ENCODE data around the gene OSBPL1A.

The OSBPL1A gene

DNA sequence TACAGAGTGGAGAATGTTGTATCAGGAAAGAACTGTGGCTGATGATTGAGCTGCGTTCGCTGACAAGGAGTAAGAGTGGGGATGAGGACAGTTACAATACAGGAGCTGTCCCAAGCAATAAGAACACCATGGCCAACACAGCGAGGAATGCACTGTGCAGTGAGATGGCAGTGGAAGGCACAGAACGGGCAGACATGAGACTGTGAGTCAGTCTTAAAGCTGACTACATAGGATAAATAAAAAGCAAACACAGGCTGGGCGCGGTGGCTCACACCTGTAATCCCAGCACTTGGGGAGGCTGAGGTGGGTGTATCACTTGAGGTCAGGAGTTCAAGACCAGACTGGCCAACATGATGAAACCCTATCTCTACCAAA lies 169.0 kb downstream of the OSBPL1A start:
- H3K27ac ChIP-seq: no peak overlapping the region
- TF ChIP-seq, protein P1, sequence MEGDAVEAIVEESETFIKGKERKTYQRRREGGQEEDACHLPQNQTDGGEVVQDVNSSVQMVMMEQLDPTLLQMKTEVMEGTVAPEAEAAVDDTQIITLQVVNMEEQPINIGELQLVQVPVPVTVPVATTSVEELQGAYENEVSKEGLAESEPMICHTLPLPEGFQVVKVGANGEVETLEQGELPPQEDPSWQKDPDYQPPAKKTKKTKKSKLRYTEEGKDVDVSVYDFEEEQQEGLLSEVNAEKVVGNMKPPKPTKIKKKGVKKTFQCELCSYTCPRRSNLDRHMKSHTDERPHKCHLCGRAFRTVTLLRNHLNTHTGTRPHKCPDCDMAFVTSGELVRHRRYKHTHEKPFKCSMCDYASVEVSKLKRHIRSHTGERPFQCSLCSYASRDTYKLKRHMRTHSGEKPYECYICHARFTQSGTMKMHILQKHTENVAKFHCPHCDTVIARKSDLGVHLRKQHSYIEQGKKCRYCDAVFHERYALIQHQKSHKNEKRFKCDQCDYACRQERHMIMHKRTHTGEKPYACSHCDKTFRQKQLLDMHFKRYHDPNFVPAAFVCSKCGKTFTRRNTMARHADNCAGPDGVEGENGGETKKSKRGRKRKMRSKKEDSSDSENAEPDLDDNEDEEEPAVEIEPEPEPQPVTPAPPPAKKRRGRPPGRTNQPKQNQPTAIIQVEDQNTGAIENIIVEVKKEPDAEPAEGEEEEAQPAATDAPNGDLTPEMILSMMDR (conservative IDR thresholded peaks at IDR 0.05): no peak

DNA sequence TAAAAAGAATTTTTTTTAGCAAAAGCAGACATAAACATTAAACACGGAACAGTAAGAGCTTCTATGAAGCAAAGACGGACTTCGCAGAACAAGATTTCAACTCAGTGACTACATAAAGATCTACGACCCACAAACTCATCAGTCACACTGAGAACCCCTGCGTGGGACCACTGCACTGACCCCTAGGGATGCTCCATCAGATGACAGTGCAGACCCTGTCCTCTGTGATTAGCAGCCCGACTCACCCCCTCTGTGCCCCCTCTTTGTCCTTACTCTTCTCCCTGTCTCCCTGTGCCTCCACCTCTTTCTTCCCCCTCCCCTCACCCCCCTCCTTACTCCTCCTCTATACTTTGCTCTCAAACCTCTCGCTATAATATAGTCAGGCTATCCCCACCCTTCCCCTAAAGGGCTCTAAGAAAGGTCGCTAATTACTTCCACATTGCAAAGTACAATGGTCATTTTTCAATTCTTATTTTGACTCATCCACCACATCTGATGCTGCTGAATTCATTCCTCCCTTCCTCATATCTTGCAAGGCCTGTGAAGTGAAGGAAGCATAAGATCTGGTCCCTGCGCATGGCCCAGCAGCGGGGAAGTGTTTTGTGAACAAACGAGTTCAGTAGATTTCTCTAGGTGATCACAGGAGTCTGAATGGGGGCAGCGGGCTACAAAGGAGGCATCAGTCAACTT lies 169.5 kb downstream of the OSBPL1A start:
- no peak overlapping the region for H3K27ac ChIP-seq
- TF ChIP-seq, protein P1 (conservative IDR thresholded peaks at IDR 0.05): no peak

DNA sequence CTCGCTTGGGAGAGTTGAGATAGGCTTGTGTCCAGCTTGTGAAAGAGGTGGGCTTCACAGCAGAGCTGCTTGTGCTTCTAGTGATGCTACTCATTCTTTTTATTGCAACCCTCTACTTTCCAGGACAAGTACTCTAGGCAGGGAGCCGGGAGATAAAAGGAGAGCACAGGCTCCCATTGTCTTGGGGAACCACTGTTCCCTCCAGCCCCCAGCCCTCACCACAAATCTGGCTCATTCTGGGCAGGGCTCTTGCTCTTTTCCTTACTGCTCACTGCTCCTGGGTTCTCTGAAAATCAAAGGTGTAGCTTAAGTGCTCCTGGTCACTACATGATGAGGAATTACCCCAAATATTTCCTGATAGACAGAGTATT lies 177.3 kb downstream of the OSBPL1A start:
- TF ChIP-seq, protein P1 (conservative IDR thresholded peaks at IDR 0.05): no peak
- no peak overlapping the region for H3K27ac ChIP-seq

DNA sequence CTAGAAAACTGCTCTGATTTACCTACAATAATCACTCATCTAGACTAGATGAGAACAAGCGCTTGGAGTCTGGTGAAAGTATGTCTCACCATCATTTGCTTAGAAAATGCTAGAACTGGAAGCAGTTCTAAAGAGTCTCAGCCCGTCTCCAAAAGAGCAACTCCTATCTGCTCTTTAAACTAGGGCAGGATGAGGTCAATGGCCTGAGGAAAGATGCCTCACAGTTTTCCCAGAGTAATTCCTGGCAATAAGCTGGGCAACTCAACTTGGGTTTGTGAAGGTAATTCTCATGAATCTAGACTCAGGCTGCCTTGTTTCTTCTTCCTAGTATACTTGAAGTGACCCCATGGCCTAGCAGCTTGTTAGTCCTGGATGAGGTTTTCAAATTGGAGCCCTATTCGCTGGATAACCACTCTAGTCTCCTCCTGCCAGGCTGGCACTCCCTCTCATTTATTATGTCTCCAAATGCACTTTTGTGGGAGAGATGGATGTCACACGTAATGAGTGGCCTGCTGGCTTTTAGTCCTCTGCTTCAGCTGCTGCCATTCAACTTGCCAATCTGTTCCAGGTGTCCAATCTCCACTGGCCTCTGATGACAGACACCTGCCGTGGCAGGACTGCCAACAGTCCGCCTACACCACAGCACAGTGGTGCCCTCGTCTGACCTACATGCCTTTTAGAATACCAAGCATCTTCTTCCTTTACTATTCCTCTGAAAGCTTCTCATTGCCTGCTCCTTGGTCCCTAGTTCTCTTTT lies 177.9 kb downstream of the OSBPL1A start:
- TF ChIP-seq, protein P1 (conservative IDR thresholded peaks at IDR 0.05): no peak

DNA sequence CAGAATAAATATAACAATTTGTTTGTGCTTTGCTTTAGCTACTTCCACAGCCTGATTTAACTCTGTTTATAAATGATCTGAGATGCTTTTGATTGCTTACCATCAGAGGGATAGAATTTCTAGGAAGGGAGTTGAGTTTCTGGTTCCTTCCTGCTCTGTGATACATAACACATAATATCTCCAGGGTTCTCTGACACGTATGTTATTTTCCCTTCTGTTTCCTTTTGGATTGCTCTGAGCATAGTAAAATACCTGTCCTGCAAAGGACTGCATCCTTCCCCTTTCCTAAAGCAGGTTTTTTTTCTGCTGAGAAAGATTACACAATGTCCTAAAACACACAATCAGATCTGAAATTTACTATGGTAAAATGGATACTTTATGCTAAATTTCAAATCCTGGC lies 182.7 kb downstream of the OSBPL1A start:
- peak overlapping the region; percentile 56 for H3K27ac ChIP-seq
- TF ChIP-seq, protein P1 (conservative IDR thresholded peaks at IDR 0.05): no peak

More for the DNA sequence above, 177.9 kb downstream of the OSBPL1A start:
- H3K27ac ChIP-seq: no peak overlapping the region

DNA sequence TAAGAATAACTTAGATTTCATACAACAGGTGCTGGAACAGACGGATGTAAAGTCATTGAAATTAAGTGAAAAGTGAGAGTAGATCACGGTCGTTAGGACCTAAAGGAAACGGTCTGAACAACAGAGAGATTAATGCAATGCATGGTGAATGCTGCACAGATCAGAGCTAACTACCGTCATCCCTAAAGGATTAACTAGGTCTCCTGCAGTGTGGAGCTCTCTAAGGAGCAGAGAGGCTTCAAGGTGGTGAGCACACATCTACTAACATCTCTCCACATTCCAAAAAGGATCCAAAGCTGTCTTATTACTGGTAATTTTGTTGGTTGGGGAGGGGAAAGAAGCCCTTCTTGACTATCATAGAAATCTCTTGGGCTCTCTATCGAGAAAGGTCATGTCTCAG lies 183.5 kb downstream of the OSBPL1A start:
- no peak overlapping the region for H3K27ac ChIP-seq
- TF ChIP-seq, protein P1 (conservative IDR thresholded peaks at IDR 0.05): no peak

DNA sequence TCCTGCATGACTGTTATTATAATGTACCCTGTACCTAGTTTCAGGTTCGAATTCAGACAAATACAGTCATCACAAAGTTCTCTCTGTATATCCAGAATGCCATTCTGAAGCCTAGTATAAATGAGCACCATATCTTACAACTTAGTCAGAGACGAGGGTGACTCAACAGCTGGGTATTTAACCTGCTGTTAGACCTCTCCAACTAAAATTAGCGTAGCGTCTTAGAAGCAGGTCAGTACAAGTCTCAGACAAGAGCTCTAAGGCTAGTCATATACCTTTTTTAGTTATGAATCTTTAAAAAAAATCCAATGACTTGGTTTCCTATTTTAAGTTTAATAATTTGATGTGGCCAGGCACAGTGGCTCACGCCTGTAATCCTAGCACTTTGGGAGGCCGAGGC lies 184.7 kb downstream of the OSBPL1A start:
- TF ChIP-seq, protein P1 (conservative IDR thresholded peaks at IDR 0.05): no peak
- H3K27ac ChIP-seq: no peak overlapping the region
